Activated T-cell treated with anti-CD3 and anti-CD28 coated beads, Interleukin-2, amount 50 U/mL, for 48 hours (primary cell): ENCODE data around the gene PGAP2.
"Not testable (repeated sequence)": the region's sequence is repeated elsewhere in the genome, so short reads cannot be mapped to it uniquely, and the experiment has no call there.

Experiments used
- DNase-seq, 2 experiments: peaks; one replicate each; pipeline ENCODE4 v3.0.0-alpha.2; 2020

PGAP2 gene

DNA sequence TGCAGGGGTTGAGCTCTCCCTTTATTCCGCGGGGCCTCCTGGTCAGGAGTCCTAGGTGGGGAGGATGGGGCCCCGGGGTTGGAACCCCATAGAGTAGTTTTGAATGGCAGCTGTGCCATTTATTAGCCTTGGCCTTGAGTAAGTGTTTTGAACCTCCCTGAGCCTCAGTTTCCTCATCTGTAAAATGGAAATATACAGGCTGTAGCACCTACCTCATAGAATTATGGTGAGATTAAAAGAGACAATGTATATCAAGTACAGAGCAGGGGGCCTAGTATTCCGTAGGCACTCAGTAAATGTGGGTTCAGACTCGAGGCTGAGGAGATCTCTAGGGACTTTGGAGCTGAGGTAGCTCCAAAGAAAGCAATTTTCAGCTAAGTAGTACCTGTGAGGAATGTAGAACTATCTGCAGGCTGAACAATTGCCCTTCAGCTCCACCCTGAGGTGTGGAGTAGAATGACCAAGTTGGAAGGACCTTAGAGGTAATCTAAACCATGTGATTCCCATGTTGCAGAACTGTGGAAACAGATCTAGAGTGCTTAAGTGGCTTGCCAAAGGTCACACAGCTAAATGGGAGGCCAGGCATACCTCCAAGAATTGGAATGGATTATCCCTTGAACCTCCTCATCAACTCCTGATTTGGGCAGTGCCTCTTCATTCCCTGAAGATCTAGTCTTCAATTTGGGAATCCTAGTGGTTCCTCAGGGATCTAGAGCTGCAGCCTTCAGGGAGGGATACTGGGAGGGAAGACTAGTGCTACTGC lies 682 bp downstream of the PGAP2 start:
- peak; percentile 47 to 56 for DNase-seq

DNA sequence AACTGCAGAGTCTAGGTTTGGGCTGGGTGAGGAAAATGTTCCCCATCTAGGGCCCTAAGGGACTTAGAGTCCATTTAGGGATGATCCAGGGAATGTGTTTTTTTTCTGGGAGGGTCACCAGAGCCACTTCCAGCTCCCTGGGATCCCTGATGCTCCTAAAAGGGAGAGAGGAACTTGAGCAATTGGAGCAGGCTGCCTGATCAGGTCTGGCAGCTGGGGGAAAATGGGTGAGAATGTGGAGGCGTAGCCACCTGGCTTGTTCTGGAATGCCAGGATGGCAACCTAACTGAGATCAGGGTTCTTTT lies 1.2 kb downstream of the PGAP2 start:
- DNase-seq: no peak

DNA sequence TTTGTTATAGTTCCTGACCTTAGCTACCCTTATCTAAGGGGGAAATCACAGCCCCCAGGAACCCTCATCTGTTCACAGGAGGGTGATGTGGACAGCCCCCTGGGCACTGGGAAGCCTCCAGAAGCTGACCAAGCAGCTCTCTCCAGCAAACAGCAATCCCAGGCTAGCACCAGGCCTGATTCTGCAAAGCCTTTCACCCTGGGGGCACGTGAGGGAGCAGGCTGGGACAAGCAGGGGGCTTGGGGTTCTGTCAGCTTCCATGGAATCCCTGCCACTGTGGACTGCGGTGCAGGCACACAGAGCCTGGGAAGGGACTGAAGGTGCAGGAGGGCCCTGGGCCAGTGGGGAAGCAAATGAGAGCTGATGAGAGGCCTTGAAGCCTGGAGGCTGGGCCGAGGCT lies 2.1 kb downstream of the PGAP2 start:
- DNase-seq: no peak

- no peak for DNase-seq
These were observed 2.6 kb downstream of the PGAP2 start for GRCh38 chr11:3810951-3811350.

DNA sequence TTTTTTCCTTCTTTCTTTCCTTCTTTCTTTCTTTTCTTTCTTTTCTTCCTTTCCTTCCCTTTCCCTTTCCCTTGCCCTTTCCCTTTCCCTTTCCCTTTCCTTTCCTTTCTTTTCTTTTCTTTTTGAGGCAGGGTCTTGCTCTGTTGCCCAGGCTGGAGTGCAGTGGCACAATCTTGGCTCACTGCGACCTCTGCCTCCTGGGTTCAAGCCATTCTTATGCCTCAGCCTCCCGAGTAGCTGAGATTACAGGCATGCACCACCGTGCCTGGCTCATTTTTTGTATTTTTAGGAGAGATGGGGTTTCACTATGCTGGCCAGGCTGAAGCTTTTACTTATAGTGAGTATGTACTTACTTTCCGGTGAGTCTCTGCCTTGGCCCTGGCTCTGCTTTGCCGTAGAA lies 6.5 kb downstream of the PGAP2 start:
- DNase-seq: not testable (repeated sequence)

DNA sequence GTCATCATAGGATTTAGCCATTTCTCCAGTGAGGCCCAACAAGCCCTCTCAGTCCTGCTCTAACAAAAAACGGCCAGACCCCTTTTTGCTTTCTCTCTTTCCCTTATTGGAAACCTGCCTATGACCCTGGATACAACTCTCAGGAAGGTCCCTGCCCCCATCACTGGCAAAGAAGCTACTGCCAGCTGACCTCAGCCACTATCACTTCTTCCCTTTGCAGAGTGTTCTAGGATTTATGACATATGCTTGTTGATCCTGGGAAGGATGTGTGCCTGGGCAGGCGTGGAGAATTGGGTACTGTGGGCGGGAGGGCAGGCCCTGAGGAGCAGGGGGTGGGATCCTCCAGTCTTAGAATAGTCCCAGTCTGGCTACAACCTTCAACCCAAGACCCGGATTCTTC lies 7.5 kb downstream of the PGAP2 start:
- DNase-seq: no peak

DNA sequence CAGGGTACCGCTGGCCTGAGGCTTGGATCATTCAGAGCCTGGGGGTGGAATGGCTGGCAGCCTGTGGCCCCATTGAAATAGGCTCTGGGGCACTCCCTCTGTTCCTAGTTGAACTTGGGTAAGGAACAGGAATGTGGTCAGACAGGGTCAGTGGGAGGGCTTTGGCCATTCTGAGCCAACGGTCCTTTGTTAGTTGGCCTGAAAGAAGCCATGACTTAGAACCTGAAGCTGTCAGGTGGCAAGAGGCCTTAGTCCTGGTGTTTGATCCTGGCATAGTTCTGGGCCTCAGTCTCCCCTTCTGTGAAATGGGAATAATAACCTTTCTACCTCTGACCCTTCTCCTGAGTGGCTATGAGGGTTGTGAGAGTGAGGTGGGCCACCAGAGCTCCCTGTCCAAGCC lies 8.3 kb downstream of the PGAP2 start:
- DNase-seq: no peak

DNA sequence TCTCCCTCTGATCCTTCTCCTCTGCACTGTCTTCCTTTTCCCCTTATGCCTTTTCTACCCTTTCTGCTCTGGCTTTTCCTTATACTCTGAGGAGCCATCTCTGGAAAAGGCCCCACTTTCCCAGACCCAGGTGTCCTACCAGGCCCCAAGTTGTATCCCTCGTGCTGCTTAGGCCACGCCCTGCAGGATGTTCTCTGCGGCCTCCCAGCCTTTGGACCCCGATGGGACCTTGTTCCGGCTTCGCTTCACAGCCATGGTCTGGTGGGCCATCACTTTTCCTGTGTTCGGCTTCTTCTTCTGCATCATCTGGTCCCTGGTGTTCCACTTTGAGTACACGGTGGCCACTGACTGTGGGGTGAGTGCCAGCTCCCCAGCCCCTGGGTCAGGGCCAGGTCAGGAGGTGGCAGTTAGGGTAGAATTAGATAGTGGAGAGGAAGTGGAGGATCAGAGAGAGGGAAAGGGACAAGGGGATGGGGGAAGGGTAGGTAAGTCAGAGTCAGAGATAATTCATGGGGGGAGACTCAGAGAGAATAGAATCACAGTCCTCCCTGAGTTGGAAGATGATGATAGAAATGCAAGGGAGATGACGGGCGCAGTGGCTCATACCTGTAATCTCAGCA lies 8.9 kb downstream of the PGAP2 start:
- DNase-seq: no peak

GRCh38 chr11:3820971-3821370 lies 12.6 kb downstream of the PGAP2 start:
- no peak for DNase-seq

DNA sequence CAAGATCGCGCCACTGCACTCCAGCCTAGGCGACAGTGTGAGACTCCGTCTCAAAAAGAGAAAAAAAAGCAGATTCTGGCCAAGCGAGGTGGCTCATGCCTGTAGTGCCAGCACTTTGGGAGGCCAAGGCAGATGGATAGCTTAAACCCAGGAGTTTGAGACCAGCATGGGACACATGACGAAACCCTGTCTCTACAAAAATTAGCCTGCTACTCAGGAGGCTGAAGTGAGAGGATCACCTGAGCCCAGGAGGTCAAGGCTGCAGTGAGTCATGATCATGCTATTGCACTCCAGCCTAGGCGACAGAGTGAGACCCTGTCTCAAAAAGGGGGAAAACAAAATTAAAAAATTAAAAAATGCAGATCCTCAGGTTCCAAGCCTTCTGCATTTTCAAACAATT lies 14.0 kb downstream of the PGAP2 start:
- DNase-seq: no peak

GRCh38 chr11:3823303-3823702 lies 14.9 kb downstream of the PGAP2 start:
- DNase-seq: no peak

- DNase-seq: no peak
These were observed 15.6 kb downstream of the PGAP2 start for GRCh38 chr11:3823762-3824506.

GRCh38 chr11:3824714-3825472 lies 16.5 kb downstream of the PGAP2 start:
- peak; percentile 89 to 92 for DNase-seq

DNA sequence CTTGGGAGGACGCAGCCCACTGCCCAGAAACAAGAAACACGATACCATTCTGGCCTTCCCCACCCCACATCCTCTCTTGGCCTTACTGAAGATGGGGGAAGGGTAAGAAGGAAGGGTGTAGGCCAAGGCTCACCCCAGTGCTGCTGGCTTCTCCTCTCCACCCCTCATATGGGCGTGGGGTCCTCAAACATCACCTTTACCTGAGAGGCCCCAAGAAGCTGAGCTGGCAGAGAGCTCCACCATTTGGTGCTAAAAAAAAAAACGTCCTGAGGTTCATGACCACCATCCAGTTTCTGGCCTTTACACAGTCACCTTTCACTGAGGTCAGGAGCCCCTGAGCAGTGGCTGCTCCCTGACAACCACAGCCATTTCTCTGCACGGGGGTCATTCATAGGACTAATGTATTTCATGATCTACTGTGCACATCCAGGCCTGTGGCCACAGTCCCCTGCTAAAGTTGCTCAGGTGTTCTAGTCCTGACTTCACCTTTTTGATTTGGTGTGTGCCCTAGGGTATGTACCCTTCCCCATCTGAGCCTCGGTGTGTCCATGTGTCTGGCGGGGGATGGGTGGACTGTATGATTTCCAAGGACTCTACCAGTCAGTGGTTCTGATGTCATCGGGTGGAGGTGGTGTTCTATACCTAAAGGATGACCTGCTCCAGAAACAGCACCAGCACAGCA lies 17.3 kb downstream of the PGAP2 start:
- no peak for DNase-seq

GRCh38 chr11:3826721-3827120 lies 18.4 kb downstream of the PGAP2 start:
- DNase-seq: no peak

GRCh38 chr11:3827434-3828186 lies 19.2 kb downstream of the PGAP2 start:
- DNase-seq: no peak

DNA sequence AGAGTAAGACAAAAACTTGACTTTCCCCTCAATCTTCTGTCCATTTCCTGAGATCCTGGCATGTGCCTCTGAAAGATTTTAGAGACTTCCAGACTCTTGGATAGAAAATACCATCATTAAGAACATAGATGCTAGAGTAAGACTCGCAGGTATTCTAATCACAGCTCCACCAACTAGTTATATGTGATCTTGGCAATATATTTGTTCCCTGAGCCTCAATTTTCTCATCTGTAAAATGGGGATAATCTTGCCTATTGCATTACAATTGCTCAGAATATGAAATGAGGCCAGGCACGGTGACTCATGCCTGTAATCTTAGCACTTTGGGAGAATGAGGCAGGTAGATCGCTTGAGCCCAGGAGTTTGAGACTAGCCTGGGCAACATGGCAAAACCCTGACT lies 21.7 kb downstream of the PGAP2 start:
- no peak for DNase-seq

- no peak for DNase-seq
These were observed 22.4 kb downstream of the PGAP2 start for GRCh38 chr11:3830730-3831129.

- DNase-seq: peak; percentile 47 to 54
These were observed 23.2 kb downstream of the PGAP2 start for GRCh38 chr11:3831378-3832239.

DNA sequence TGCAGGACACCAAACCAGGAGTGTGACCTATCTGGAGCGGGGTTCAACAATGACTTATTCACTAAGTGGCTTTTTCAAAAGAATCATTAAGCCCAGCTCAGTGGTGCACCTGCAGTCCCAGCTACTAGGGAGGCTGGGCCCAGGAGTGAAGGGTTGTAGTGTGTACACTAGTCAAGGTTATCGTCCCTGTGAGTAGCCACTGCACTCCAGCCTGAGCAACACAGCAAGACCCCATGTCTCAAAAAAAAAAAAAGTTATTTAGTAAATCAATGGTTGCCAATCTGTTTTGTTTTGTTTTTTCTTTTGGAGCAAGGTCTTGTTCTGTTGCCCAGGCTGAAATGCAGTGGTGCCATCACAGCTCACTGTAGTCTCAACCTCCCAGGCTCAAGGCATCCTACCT lies 24.5 kb downstream of the PGAP2 start:
- DNase-seq: no peak

DNA sequence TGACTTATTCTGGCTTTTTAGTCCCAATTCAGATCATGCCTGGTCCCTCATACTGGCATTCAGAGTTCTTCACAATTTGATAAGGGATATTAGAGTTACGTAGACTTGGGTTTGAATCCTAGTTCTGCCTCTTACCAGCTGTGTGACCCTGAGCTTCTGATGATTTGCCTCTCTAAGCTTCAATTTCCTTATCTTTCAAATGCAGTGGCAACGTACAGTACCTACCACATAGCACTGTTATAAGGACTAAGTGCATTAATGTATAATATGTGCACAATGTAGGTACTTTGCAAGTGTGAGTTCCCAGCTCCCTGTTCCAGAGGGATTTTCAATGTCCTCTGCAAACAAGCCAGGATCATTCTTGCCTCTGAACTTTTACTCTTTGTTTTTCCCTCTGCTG lies 25.1 kb downstream of the PGAP2 start:
- DNase-seq: no peak
